BE2C (cell line): ENCODE measurements around the gene PGLYRP2.

Source experiments
- DNase-seq: peaks from one replicate; pipeline ENCODE4 v3.0.0-alpha.2; 2020
- H3K27me3 ChIP-seq: fragments of 250-450 bp; sonication (Bioruptor Pico); 2 replicates; pipeline ENCODE4 v1.5.1; 2020; ENCODE audit warnings: mild to moderate bottlenecking
- H3K36me3 ChIP-seq: fragments of 250-450 bp; sonication (Bioruptor Pico); 2 replicates; pipeline ENCODE4 v1.5.1; 2020; ENCODE audit warnings: mild to moderate bottlenecking
- H3K4me1 ChIP-seq: fragments of 250-450 bp; sonication (Bioruptor Pico); 2 replicates; pipeline ENCODE4 v1.5.1; 2020
- H3K4me3 ChIP-seq: 2 replicates; pipeline ENCODE4 v1.5.1; 2011; ENCODE audit warnings: low read depth, low read length
- H3K9me3 ChIP-seq: fragments of 250-450 bp; sonication (Bioruptor Pico); 2 replicates; pipeline ENCODE4 v1.5.1; 2020
- CTCF ChIP-seq: IDR thresholded peaks from 2 replicates; pipeline ENCODE4 v1.5.1; 2012; ENCODE audit warnings: mild to moderate bottlenecking, low read depth, low read length

The PGLYRP2 gene

GRCh38 chr19:15457701-15458484 is 21.4 kb downstream of the PGLYRP2 start:
- peaks cover 1% of the 10 kb centered on the region for H3K4me1 ChIP-seq
- no peaks in the 10 kb centered on the region for H3K36me3 ChIP-seq
- H3K4me3 ChIP-seq: no peak overlapping the region
- H3K27me3 ChIP-seq: peaks cover 24% of the 10 kb centered on the region
- H3K9me3 ChIP-seq: no peaks in the 10 kb centered on the region
- no peak for DNase-seq
- TF ChIP-seq CTCF: no peak

- no peak for DNase-seq
- TF ChIP-seq CTCF: no peak
- peaks cover 24% of the 10 kb centered on the region for H3K27me3 ChIP-seq
- no peaks in the 10 kb centered on the region for H3K9me3 ChIP-seq
- peaks cover 5% of the 10 kb centered on the region for H3K4me1 ChIP-seq
- no peak overlapping the region for H3K4me3 ChIP-seq
- H3K36me3 ChIP-seq: no peaks in the 10 kb centered on the region
These were observed 22.2 kb downstream of the PGLYRP2 start for GRCh38 chr19:15456871-15457700.

- DNase-seq: no peak
- Histone ChIP-seq H3K27me3 (peaks cover 24% of the 10 kb centered on the region), H3K4me1 (peaks cover 5% of the 10 kb centered on the region), H3K9me3 (no peaks in the 10 kb centered on the region), H3K4me3 (no peak overlapping the region), H3K36me3 (no peaks in the 10 kb centered on the region)
- no peak for TF ChIP-seq CTCF
These were observed 22.9 kb downstream of the PGLYRP2 start for GRCh38 chr19:15456441-15456840.

DNA sequence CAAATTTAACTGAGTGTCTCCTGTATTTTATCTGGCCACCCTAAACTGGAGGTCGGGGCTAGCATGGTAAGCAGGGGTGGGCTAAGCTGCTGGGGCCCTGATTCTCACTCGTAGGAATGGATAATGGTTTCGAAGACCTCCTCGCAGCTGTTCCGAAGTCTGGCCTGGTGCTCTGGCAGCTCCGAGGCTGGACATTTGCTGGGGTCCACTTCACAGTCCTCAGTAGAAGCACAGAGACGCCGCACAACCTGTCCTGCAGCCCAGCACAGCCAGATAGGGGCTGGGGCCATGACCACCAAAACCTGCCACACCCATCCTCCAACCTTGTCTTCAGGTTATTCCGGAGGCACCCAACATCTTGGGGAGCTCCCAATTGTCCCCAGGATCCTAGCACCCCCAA is 23.3 kb downstream of the PGLYRP2 start:
- Histone ChIP-seq H3K27me3 (peaks cover 24% of the 10 kb centered on the region), H3K36me3 (no peaks in the 10 kb centered on the region), H3K9me3 (no peaks in the 10 kb centered on the region), H3K4me3 (no peak overlapping the region), H3K4me1 (peaks cover 5% of the 10 kb centered on the region)
- TF ChIP-seq CTCF: no peak
- no peak for DNase-seq

GRCh38 chr19:15453906-15454860 is 25.1 kb downstream of the PGLYRP2 start:
- no peaks in the 10 kb centered on the region for H3K36me3 ChIP-seq
- TF ChIP-seq CTCF: peak; percentile 32
- no peak for DNase-seq
- H3K27me3 ChIP-seq: peaks cover 24% of the 10 kb centered on the region
- peaks cover 5% of the 10 kb centered on the region for H3K4me1 ChIP-seq
- no peak overlapping the region for H3K4me3 ChIP-seq
- no peaks in the 10 kb centered on the region for H3K9me3 ChIP-seq
